ENCODE data around the gene RABL6. TPM values are rescaled to one million over a fixed set of nuclear protein-coding genes. Genes with fewer than 3 reads are reported as not detected.
"Not testable (repeated sequence)": the region's sequence is repeated elsewhere in the genome, so short reads cannot be mapped to it uniquely, and the experiment has no call there.

The RABL6 gene
- total RNA-seq, 2 donors from 2014 or later, result 51.5 to 108 TPM

GRCh38 chr9:136786983-136787382 is 20.8 kb upstream of the RABL6 start:
- H3K27ac Mint-ChIP-seq; H3K36me3 Mint-ChIP-seq (ENCODE audit: low read depth); H3K9me3 Mint-ChIP-seq; H3K27me3 Mint-ChIP-seq; H3K4me3 Mint-ChIP-seq; ATAC-seq (replicated peaks): not testable (repeated sequence)
- H3K4me1 Mint-ChIP-seq, result peaks cover 18% of the 10 kb centered on the region

- H3K27me3 Mint-ChIP-seq, result no peaks in the 10 kb centered on the region
- H3K27ac Mint-ChIP-seq, result peak overlapping the region; percentile 73
- no peaks in the 10 kb centered on the region for H3K9me3 Mint-ChIP-seq
- ATAC-seq (replicated peaks), result no peak
- H3K4me3 Mint-ChIP-seq, result peak overlapping the region; percentile 69
- H3K36me3 Mint-ChIP-seq (ENCODE audit: low read depth), result no peaks in the 10 kb centered on the region
- H3K4me1 Mint-ChIP-seq, result peaks cover 18% of the 10 kb centered on the region
Observed at GRCh38 chr9:136787690-136788400, 19.9 kb upstream of the RABL6 start.

GRCh38 chr9:136788644-136789522 is 18.9 kb upstream of the RABL6 start:
- H3K27ac Mint-ChIP-seq; ATAC-seq (replicated peaks); H3K36me3 Mint-ChIP-seq (ENCODE audit: low read depth); H3K9me3 Mint-ChIP-seq; H3K27me3 Mint-ChIP-seq: not testable (repeated sequence)
- Mint-ChIP-seq H3K4me3 (peak overlapping the region; percentile 69), H3K4me1 (peaks cover 18% of the 10 kb centered on the region)

- H3K36me3 Mint-ChIP-seq (ENCODE audit: low read depth), result peaks cover 5% of the 10 kb centered on the region
- H3K9me3 Mint-ChIP-seq, result no peaks in the 10 kb centered on the region
- peaks cover 18% of the 10 kb centered on the region for H3K4me1 Mint-ChIP-seq
- no peak overlapping the region for H3K27ac Mint-ChIP-seq
- no peak for ATAC-seq (replicated peaks)
- H3K4me3 Mint-ChIP-seq, result no peak overlapping the region
- no peaks in the 10 kb centered on the region for H3K27me3 Mint-ChIP-seq
Observed at GRCh38 chr9:136789523-136789937, 18.2 kb upstream of the RABL6 start.

- H3K27ac Mint-ChIP-seq, result peak within 1 kb of the TSS; percentile 48
- ATAC-seq (replicated peaks), result peak; percentile 91
- H3K27me3 Mint-ChIP-seq, result no peaks in the 10 kb centered on the region
- peaks cover 5% of the 10 kb centered on the region for H3K36me3 Mint-ChIP-seq (ENCODE audit: low read depth)
- H3K4me1 Mint-ChIP-seq, result peaks cover 13% of the 10 kb centered on the region
- no peaks in the 10 kb centered on the region for H3K9me3 Mint-ChIP-seq
- peak within 1 kb of the TSS; percentile 75 for H3K4me3 Mint-ChIP-seq
Observed at GRCh38 chr9:136790640-136791515, 16.9 kb upstream of the RABL6 start, which contains the start of gene TMEM141. TSS of gene TMEM141 (plus strand) at chr9:136791344. CDS start at chr9:136791371, 27 bp downstream.

GRCh38 chr9:136791516-136792276 is 16.1 kb upstream of the RABL6 start:
- no peaks in the 10 kb centered on the region for H3K27me3 Mint-ChIP-seq
- peaks cover 13% of the 10 kb centered on the region for H3K4me1 Mint-ChIP-seq
- peak; percentile 9 for ATAC-seq (replicated peaks)
- H3K27ac Mint-ChIP-seq, result peak overlapping the region; percentile 48
- no peaks in the 10 kb centered on the region for H3K9me3 Mint-ChIP-seq
- H3K4me3 Mint-ChIP-seq, result peak overlapping the region; percentile 75
- peaks cover 5% of the 10 kb centered on the region for H3K36me3 Mint-ChIP-seq (ENCODE audit: low read depth)

- Mint-ChIP-seq H3K9me3 (no peaks in the 10 kb centered on the region), H3K27ac (no peak overlapping the region), H3K27me3 (no peaks in the 10 kb centered on the region), H3K36me3 (ENCODE audit: low read depth) (peaks cover 5% of the 10 kb centered on the region), H3K4me1 (peaks cover 12% of the 10 kb centered on the region), H3K4me3 (peak overlapping the region; percentile 75)
- no peak for ATAC-seq (replicated peaks)
Observed at GRCh38 chr9:136792321-136793085, 15.2 kb upstream of the RABL6 start.

GRCh38 chr9:136793086-136793946 is 14.4 kb upstream of the RABL6 start:
- peak overlapping the region; percentile 63 for H3K27ac Mint-ChIP-seq
- H3K4me1 Mint-ChIP-seq, result peaks cover 4% of the 10 kb centered on the region
- no peak for ATAC-seq (replicated peaks)
- no peaks in the 10 kb centered on the region for H3K9me3 Mint-ChIP-seq
- peaks cover 5% of the 10 kb centered on the region for H3K36me3 Mint-ChIP-seq (ENCODE audit: low read depth)
- H3K27me3 Mint-ChIP-seq, result no peaks in the 10 kb centered on the region
- peak overlapping the region; percentile 19 for H3K4me3 Mint-ChIP-seq

- Mint-ChIP-seq H3K27me3 (no peaks in the 10 kb centered on the region), H3K27ac (no peak overlapping the region), H3K4me1 (no peaks in the 10 kb centered on the region), H3K4me3 (no peak overlapping the region), H3K36me3 (ENCODE audit: low read depth) (peaks cover 5% of the 10 kb centered on the region), H3K9me3 (no peaks in the 10 kb centered on the region)
- no peak for ATAC-seq (replicated peaks)
Observed at GRCh38 chr9:136794281-136794999, 13.3 kb upstream of the RABL6 start.

- no peak overlapping the region for H3K4me3 Mint-ChIP-seq
- no peaks in the 10 kb centered on the region for H3K27me3 Mint-ChIP-seq
- H3K4me1 Mint-ChIP-seq, result no peaks in the 10 kb centered on the region
- no peak for ATAC-seq (replicated peaks)
- peaks cover 5% of the 10 kb centered on the region for H3K36me3 Mint-ChIP-seq (ENCODE audit: low read depth)
- no peaks in the 10 kb centered on the region for H3K9me3 Mint-ChIP-seq
- H3K27ac Mint-ChIP-seq, result no peak overlapping the region
Observed at GRCh38 chr9:136795000-136795348, 12.8 kb upstream of the RABL6 start.

GRCh38 chr9:136796238-136796774 is 11.4 kb upstream of the RABL6 start, which contains the start of gene CCDC183:
TSS of gene CCDC183 (plus strand) at chr9:136796338. CDS start at chr9:136796398, 60 bp downstream.
- H3K27ac Mint-ChIP-seq, result no peak within 1 kb of the TSS
- no peaks in the 10 kb centered on the region for H3K27me3 Mint-ChIP-seq
- no peak for ATAC-seq (replicated peaks)
- H3K4me3 Mint-ChIP-seq, result no peak within 1 kb of the TSS
- no peaks in the 10 kb centered on the region for H3K9me3 Mint-ChIP-seq
- H3K36me3 Mint-ChIP-seq (ENCODE audit: low read depth), result peaks cover 5% of the 10 kb centered on the region
- no peaks in the 10 kb centered on the region for H3K4me1 Mint-ChIP-seq

All from activated T-helper 17 cell treated with anti-CD3 and anti-CD28 coated beads, Interleukin-2, amount 50 U/mL, for 72 hours (primary cell).